ENCODE measurements around the gene RASGRP1.

Gene RASGRP1

DNA sequence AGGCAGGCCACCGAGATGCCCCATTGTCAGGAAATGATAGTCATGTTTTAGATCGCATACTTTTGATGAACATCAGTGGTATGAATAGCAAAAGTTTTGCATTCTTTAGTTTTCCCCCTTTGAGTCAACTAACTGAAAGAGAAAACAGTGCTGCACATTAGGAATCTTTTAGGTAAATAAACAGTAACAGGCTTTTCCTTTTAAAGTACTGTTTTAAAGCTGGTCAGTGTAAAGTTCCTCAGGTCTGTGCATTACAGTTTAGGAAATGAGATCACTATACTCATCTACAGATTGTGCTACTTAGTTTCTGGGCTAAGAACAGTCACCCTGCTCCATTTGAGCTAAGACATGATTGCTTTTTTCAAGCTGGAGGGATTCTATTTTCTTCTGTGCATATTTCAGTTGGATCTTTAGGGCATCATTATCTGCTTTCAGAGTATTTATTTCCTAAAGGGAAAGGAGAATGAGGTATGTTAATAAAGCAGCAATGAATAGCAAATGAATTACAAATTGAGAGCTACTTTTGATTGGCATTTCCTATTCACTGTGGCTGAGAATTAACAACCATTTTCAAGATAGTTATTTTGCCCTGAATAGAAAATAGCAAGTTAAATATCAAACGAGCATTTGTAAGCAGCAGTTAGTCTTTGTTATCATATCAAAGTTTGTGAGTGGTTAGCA lies 74.2 kb downstream of the RASGRP1 start:
- no peaks in the 10 kb centered on the region for H3K79me2 ChIP-seq (ENCODE audit: low read length)
- no peak overlapping the region for H3K9ac ChIP-seq (ENCODE audit: low read length)
- H3K27ac ChIP-seq (ENCODE audit: low read length), result no peak overlapping the region
- H3K9me3 ChIP-seq (ENCODE audit: insufficient read depth, low read length), result no peaks in the 10 kb centered on the region
- no peak overlapping the region for H2AFZ ChIP-seq (ENCODE audit: low read depth, low read length)
- H3K4me2 ChIP-seq (ENCODE audit: low read length), result no peak overlapping the region
- no peaks in the 10 kb centered on the region for H3K4me1 ChIP-seq (ENCODE audit: low read length)
- no peaks in the 10 kb centered on the region for H4K20me1 ChIP-seq (ENCODE audit: insufficient read depth, low read length)
- no peak overlapping the region for H3K4me3 ChIP-seq (ENCODE audit: low read length)
- H3K36me3 ChIP-seq (replicated peaks; ENCODE audit: low read depth, low read length), result peaks cover 73% of the 10 kb centered on the region
- no peaks in the 10 kb centered on the region for H3K27me3 ChIP-seq (ENCODE audit: low read depth, low read length)
- no peak for TF ChIP-seq EZH2phosphoT487 (IDR thresholded peaks at IDR 0.05; ENCODE audit: low read depth)
- TF ChIP-seq, protein P1, sequence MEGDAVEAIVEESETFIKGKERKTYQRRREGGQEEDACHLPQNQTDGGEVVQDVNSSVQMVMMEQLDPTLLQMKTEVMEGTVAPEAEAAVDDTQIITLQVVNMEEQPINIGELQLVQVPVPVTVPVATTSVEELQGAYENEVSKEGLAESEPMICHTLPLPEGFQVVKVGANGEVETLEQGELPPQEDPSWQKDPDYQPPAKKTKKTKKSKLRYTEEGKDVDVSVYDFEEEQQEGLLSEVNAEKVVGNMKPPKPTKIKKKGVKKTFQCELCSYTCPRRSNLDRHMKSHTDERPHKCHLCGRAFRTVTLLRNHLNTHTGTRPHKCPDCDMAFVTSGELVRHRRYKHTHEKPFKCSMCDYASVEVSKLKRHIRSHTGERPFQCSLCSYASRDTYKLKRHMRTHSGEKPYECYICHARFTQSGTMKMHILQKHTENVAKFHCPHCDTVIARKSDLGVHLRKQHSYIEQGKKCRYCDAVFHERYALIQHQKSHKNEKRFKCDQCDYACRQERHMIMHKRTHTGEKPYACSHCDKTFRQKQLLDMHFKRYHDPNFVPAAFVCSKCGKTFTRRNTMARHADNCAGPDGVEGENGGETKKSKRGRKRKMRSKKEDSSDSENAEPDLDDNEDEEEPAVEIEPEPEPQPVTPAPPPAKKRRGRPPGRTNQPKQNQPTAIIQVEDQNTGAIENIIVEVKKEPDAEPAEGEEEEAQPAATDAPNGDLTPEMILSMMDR (IDR thresholded peaks at IDR 0.05; ENCODE audit: low read depth, low read length), result no peak

DNA sequence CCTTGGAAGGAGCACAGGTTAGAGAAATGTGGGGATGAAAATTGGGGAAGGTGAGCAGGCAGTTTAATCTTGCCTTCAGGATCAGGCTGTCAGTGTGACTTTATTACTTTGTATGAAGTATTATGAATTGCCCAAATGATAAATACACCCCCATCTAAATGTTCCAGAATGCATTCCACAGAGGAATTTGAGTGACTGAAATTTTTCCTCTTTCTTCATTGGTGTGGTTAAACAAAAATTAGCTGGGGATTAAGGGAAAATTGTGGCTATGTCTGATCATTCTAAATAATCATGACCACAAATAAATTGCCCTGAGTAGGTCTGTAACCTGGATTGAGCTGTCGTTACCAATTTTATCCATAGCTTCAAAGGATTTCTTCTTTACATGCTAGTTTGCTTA lies 77.2 kb downstream of the RASGRP1 start:
- Histone ChIP-seq H3K4me3 (ENCODE audit: low read length) (no peak overlapping the region), H3K27ac (ENCODE audit: low read length) (no peak overlapping the region), H2AFZ (ENCODE audit: low read depth, low read length) (no peak overlapping the region), H3K27me3 (ENCODE audit: low read depth, low read length) (no peaks in the 10 kb centered on the region), H3K79me2 (ENCODE audit: low read length) (no peaks in the 10 kb centered on the region), H4K20me1 (ENCODE audit: insufficient read depth, low read length) (no peaks in the 10 kb centered on the region), H3K4me1 (ENCODE audit: low read length) (no peaks in the 10 kb centered on the region), H3K9ac (ENCODE audit: low read length) (no peak overlapping the region), H3K4me2 (ENCODE audit: low read length) (no peak overlapping the region), H3K9me3 (ENCODE audit: insufficient read depth, low read length) (no peaks in the 10 kb centered on the region), H3K36me3 (replicated peaks; ENCODE audit: low read depth, low read length) (peaks cover 63% of the 10 kb centered on the region)
- TF ChIP-seq, protein P1 (IDR thresholded peaks at IDR 0.05; ENCODE audit: low read depth, low read length), result no peak
- no peak for TF ChIP-seq EZH2phosphoT487 (IDR thresholded peaks at IDR 0.05; ENCODE audit: low read depth)

DNA sequence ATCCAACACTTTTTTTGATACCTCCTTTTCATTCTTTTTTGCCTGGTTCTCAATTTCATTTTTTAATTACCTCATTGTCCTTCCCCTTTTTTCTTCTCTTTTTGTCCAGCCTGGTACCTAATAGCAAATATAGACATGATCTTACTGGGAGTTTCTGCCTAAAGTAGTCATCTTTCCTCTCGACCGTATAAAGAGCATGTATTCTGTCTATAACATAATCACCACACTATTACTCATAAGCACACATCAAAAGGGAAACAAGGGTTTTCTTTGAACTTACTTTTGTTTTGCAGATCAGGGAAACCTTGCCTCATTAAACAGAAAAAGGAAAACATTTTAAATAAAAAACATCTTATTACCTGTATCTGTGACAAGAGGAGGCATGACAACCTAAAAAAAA lies 77.7 kb downstream of the RASGRP1 start:
- Histone ChIP-seq H3K9ac (ENCODE audit: low read length) (no peak overlapping the region), H3K4me2 (ENCODE audit: low read length) (no peak overlapping the region), H3K27me3 (ENCODE audit: low read depth, low read length) (no peaks in the 10 kb centered on the region), H3K27ac (ENCODE audit: low read length) (no peak overlapping the region), H3K36me3 (replicated peaks; ENCODE audit: low read depth, low read length) (peaks cover 64% of the 10 kb centered on the region), H4K20me1 (ENCODE audit: insufficient read depth, low read length) (no peaks in the 10 kb centered on the region), H3K79me2 (ENCODE audit: low read length) (no peaks in the 10 kb centered on the region), H2AFZ (ENCODE audit: low read depth, low read length) (no peak overlapping the region), H3K4me1 (ENCODE audit: low read length) (no peaks in the 10 kb centered on the region), H3K9me3 (ENCODE audit: insufficient read depth, low read length) (no peaks in the 10 kb centered on the region), H3K4me3 (ENCODE audit: low read length) (no peak overlapping the region)
- TF ChIP-seq EZH2phosphoT487 (IDR thresholded peaks at IDR 0.05; ENCODE audit: low read depth), result no peak

DNA sequence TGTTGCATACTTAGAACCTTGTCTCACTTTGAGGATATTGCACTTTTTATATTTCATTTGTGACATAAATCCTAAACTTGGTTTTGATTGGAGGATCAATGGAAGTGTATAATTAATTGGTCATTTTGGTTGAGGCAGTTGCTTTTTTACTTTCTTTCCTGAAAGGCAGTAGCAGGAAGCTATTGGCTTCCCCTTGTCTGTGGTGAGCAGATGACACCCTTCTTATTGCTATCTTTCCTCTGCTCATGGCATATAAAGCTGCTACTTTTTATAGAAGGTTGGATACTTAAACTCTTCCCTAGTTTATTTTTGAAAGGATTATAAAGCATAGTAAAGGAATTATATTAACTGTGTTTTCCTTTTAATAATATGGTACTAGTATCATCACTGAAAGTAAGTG lies 82.0 kb downstream of the RASGRP1 start:
- no peak overlapping the region for H3K4me2 ChIP-seq (ENCODE audit: low read length)
- H3K4me1 ChIP-seq (ENCODE audit: low read length), result no peaks in the 10 kb centered on the region
- H3K79me2 ChIP-seq (ENCODE audit: low read length), result peaks cover 6% of the 10 kb centered on the region; the same call in 1 of the 2 replicates
- H3K9me3 ChIP-seq (ENCODE audit: insufficient read depth, low read length), result no peaks in the 10 kb centered on the region
- no peak overlapping the region for H2AFZ ChIP-seq (ENCODE audit: low read depth, low read length)
- no peak overlapping the region for H3K9ac ChIP-seq (ENCODE audit: low read length)
- TF ChIP-seq, protein P1 (IDR thresholded peaks at IDR 0.05; ENCODE audit: low read depth, low read length), result no peak
- TF ChIP-seq EZH2phosphoT487 (IDR thresholded peaks at IDR 0.05; ENCODE audit: low read depth), result no peak
- no peak overlapping the region for H3K27ac ChIP-seq (ENCODE audit: low read length)
- peaks cover 52% of the 10 kb centered on the region for H3K36me3 ChIP-seq (replicated peaks; ENCODE audit: low read depth, low read length)
- H3K27me3 ChIP-seq (ENCODE audit: low read depth, low read length), result no peaks in the 10 kb centered on the region
- H4K20me1 ChIP-seq (ENCODE audit: insufficient read depth, low read length), result no peaks in the 10 kb centered on the region; the same call in 1 of the 2 replicates
- no peak overlapping the region for H3K4me3 ChIP-seq (ENCODE audit: low read length)

Measured in OCI-LY3 (cell line).